IPS-18a (cell line): Measurements from ENCODE around the gene SECISBP2.
A peak's percentile ranks its signal among the peaks of the same experiment; 100 is the strongest.
"Not testable (repeated sequence)": the region's sequence is repeated elsewhere in the genome, so short reads cannot be mapped to it uniquely, and the experiment has no call there.

ENCODE experiments used
- H3K27ac ChIP-seq: one replicate; pipeline ENCODE4 v1.5.1; 2013; ENCODE audit warnings: low read length
- H3K27me3 ChIP-seq: one replicate; pipeline ENCODE4 v1.6.1; 2013; ENCODE audit warnings: mild to moderate bottlenecking, low read length; ENCODE audit not compliant: control insufficient read depth, insufficient read depth
- H3K36me3 ChIP-seq: one replicate; pipeline ENCODE4 v1.6.1; 2013; ENCODE audit warnings: low read depth, low read length; ENCODE audit not compliant: control insufficient read depth
- H3K4me1 ChIP-seq: one replicate; pipeline ENCODE4 v1.6.1; 2013; ENCODE audit warnings: low read depth, low read length; ENCODE audit not compliant: control insufficient read depth
- H3K4me3 ChIP-seq: one replicate; pipeline ENCODE4 v1.5.1; 2013; ENCODE audit warnings: low read length
- H3K9ac ChIP-seq: one replicate; pipeline ENCODE4 v1.6.1; 2013; ENCODE audit warnings: mild to moderate bottlenecking, low read length, moderate library complexity
- H3K9me3 ChIP-seq: one replicate; pipeline ENCODE4 v1.6.1; 2013; ENCODE audit warnings: low read depth, low read length; ENCODE audit not compliant: control insufficient read depth

Gene SECISBP2

GRCh38 chr9:89318123-89319014, at the start of gene SECISBP2:
Gene SECISBP2, plus strand, starts transcription at chr9:89318500. Its CDS starts 77 bp downstream, at chr9:89318577.
- Histone ChIP-seq H3K4me3 (peak within 1 kb of the TSS; percentile 79), H3K9ac (peak within 1 kb of the TSS; percentile 96), H3K4me1 (peaks cover 29% of the 10 kb centered on the region), H3K9me3 (no peaks in the 10 kb centered on the region), H3K27me3 (no peaks in the 10 kb centered on the region), H3K27ac (peak within 1 kb of the TSS; percentile 100), H3K36me3 (peaks cover 53% of the 10 kb centered on the region)

GRCh38 chr9:89273528-89274279, 44.6 kb upstream of the SECISBP2 start:
- H3K4me3 ChIP-seq, result no peak overlapping the region
- no peak overlapping the region for H3K9ac ChIP-seq
- H3K36me3 ChIP-seq, result no peaks in the 10 kb centered on the region
- no peaks in the 10 kb centered on the region for H3K4me1 ChIP-seq
- H3K27ac ChIP-seq, result no peak overlapping the region
- no peaks in the 10 kb centered on the region for H3K27me3 ChIP-seq
- peaks cover 20% of the 10 kb centered on the region for H3K9me3 ChIP-seq

- Histone ChIP-seq H3K27me3 (no peaks in the 10 kb centered on the region), H3K36me3 (no peaks in the 10 kb centered on the region), H3K4me3 (no peak overlapping the region), H3K9ac (no peak overlapping the region), H3K27ac (no peak overlapping the region), H3K4me1 (no peaks in the 10 kb centered on the region), H3K9me3 (peaks cover 20% of the 10 kb centered on the region)
Measured at GRCh38 chr9:89274838-89275237, 43.5 kb upstream of the SECISBP2 start.

- peaks cover 20% of the 10 kb centered on the region for H3K9me3 ChIP-seq
- H3K27ac ChIP-seq, H3K4me1 ChIP-seq, H3K9ac ChIP-seq, H3K4me3 ChIP-seq, H3K27me3 ChIP-seq, H3K36me3 ChIP-seq: not testable (repeated sequence)
Measured at GRCh38 chr9:89276040-89276439, 42.3 kb upstream of the SECISBP2 start.

- Histone ChIP-seq H3K4me3 (no peak overlapping the region), H3K27ac (no peak overlapping the region), H3K9me3 (peaks cover 20% of the 10 kb centered on the region), H3K4me1 (no peaks in the 10 kb centered on the region), H3K9ac (no peak overlapping the region), H3K36me3 (no peaks in the 10 kb centered on the region), H3K27me3 (no peaks in the 10 kb centered on the region)
Measured at GRCh38 chr9:89277043-89277442, 41.3 kb upstream of the SECISBP2 start.

GRCh38 chr9:89277454-89277853, 40.8 kb upstream of the SECISBP2 start:
- Histone ChIP-seq H3K9me3 (peaks cover 20% of the 10 kb centered on the region), H3K27ac (no peak overlapping the region), H3K27me3 (no peaks in the 10 kb centered on the region), H3K4me1 (no peaks in the 10 kb centered on the region), H3K36me3 (no peaks in the 10 kb centered on the region), H3K9ac (no peak overlapping the region), H3K4me3 (no peak overlapping the region)

GRCh38 chr9:89278551-89278950, 39.7 kb upstream of the SECISBP2 start:
- Histone ChIP-seq H3K27me3 (no peaks in the 10 kb centered on the region), H3K9ac (no peak overlapping the region), H3K4me3 (no peak overlapping the region), H3K9me3 (peaks cover 11% of the 10 kb centered on the region), H3K36me3 (no peaks in the 10 kb centered on the region), H3K4me1 (no peaks in the 10 kb centered on the region), H3K27ac (no peak overlapping the region)

- Histone ChIP-seq H3K36me3 (no peaks in the 10 kb centered on the region), H3K4me1 (no peaks in the 10 kb centered on the region), H3K27me3 (no peaks in the 10 kb centered on the region), H3K4me3 (no peak overlapping the region), H3K9me3 (peaks cover 6% of the 10 kb centered on the region), H3K9ac (no peak overlapping the region), H3K27ac (no peak overlapping the region)
Measured at GRCh38 chr9:89278997-89279739, 39.1 kb upstream of the SECISBP2 start.

- Histone ChIP-seq H3K9ac (no peak overlapping the region), H3K36me3 (no peaks in the 10 kb centered on the region), H3K4me3 (no peak overlapping the region), H3K4me1 (no peaks in the 10 kb centered on the region), H3K9me3 (no peaks in the 10 kb centered on the region), H3K27me3 (no peaks in the 10 kb centered on the region), H3K27ac (no peak overlapping the region)
Measured at GRCh38 chr9:89281106-89281505, 37.2 kb upstream of the SECISBP2 start.

- H3K36me3 ChIP-seq, H3K9ac ChIP-seq, H3K4me3 ChIP-seq, H3K27me3 ChIP-seq, H3K9me3 ChIP-seq, H3K4me1 ChIP-seq, H3K27ac ChIP-seq: not testable (repeated sequence)
Measured at GRCh38 chr9:89282248-89282968, 35.9 kb upstream of the SECISBP2 start.

GRCh38 chr9:89284076-89284475, 34.2 kb upstream of the SECISBP2 start:
- Histone ChIP-seq H3K9me3 (no peaks in the 10 kb centered on the region), H3K27ac (no peak overlapping the region), H3K27me3 (no peaks in the 10 kb centered on the region)

More at GRCh38 chr9:89284076-89284475, 34.2 kb upstream of the SECISBP2 start:
- Histone ChIP-seq H3K9ac (no peak overlapping the region), H3K4me1 (no peaks in the 10 kb centered on the region), H3K36me3 (no peaks in the 10 kb centered on the region), H3K4me3 (no peak overlapping the region)
